GM19351 (cell line): ENCODE measurements around the gene CIDEC.
"Not testable (repeated sequence)": the region's sequence is repeated elsewhere in the genome, so short reads cannot be mapped to it uniquely, and the experiment has no call there.

ENCODE experiments used
- ATAC-seq: cut with Tn5 transposase; IDR thresholded peaks from one replicate; pipeline ENCODE4 v1.9.1; 2021; ENCODE audit warnings: mild to moderate bottlenecking, moderate library complexity; ENCODE audit not compliant: unreplicated experiment

Gene CIDEC

DNA sequence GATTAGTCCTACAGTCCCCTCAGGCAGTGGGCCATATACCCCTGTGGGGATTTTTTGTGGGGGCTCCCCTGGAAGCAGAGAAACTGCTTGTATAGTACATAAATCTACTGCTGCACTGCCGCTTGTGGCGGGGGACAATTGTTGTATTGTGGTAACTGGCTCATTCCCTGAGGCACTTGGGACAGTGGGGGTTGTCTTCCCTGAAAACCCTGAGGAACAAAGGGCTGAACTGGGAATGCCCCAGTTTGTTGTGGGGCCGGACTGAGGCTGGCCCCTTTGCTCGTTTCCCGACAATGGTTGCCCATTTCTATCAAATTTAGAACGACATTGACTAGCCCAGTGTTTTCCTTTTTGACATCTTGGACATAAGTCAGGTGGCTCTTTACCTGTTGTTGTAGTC lies 28.7 kb downstream of the CIDEC start:
- not testable (repeated sequence) for ATAC-seq

DNA sequence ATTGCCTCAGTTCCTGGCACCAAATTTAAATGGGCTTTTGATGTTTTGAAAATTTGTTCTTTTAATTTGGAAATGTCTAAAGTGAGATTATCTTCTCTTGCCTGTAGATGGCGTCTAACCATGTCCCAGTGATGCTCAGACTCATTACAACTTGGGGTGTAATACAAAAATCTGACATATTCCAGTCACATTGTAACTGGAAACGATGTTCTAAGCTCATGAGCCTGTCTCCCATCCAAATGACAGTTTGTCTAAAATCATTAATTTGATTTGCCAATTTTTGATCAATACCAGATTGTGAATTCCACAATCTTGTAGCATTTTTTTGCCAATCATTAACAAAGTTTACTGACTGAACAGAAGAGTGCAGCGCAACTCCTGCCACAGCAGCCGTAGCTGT lies 31.2 kb downstream of the CIDEC start:
- not testable (repeated sequence) for ATAC-seq

DNA sequence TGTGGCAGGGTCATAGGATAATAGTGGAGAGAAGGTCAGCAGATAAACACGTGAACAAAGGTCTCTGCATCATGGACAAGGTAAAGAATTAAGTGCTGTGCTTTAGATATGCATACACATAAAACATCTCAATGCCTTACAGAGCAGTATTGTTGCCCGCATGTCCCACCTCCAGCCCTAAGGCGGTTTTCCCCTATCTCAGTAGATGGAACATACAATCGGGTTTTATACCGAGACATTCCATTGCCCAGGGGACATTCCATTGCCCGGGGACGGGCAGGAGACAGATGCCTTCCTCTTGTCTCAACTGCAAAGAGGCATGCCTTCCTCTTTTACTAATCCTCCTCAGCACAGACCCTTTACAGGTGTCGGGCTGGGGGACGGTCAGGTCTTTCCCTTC lies 32.2 kb downstream of the CIDEC start:
- not testable (repeated sequence) for ATAC-seq

DNA sequence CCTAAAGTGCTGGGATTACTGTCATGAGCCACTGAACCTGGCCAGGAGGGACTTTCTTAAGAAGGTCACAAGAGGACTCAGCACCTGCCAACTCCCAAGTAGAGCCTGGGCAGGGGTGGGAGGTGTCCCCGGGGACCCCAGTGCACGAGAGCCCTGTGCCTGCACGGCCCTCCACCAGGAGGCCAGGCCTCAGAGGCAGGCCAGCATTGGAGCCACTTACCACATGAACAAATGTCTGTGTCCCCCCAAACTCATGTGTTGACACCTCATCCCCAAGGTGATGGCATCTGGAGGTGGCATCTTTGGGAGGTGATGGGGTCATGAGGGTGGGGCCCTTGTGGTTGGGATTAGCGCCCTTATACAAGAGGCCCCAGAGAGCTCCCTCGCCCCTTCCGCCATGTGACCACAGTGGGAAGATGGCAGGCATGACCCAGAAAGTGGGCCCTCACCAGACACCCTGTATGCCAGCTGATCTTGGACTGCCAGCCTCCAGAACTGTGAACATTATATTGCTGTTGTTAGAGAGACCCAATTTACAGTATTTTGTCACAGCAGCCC lies 33.0 kb downstream of the CIDEC start:
- ATAC-seq = no peak

DNA sequence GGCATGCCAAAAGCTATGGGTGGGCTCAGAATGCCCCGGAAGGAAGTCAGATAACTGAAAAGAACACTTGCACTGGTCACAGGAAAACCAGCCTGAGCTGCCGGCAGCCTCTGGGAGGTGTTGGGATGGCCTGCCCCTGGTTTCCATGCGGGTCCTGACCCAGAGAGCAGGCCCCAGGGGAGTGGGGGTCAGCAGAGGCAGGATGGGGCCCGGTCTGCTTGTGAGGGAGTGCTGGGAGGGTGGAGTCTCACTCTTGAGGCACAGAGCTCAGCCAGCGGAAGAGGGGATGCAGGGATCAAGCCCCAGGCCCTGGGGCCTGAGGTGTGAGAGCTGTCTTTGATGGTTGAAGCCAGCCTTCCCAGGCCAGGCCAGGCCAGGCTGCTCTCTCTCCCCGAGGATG lies 33.8 kb downstream of the CIDEC start:
- no peak for ATAC-seq

DNA sequence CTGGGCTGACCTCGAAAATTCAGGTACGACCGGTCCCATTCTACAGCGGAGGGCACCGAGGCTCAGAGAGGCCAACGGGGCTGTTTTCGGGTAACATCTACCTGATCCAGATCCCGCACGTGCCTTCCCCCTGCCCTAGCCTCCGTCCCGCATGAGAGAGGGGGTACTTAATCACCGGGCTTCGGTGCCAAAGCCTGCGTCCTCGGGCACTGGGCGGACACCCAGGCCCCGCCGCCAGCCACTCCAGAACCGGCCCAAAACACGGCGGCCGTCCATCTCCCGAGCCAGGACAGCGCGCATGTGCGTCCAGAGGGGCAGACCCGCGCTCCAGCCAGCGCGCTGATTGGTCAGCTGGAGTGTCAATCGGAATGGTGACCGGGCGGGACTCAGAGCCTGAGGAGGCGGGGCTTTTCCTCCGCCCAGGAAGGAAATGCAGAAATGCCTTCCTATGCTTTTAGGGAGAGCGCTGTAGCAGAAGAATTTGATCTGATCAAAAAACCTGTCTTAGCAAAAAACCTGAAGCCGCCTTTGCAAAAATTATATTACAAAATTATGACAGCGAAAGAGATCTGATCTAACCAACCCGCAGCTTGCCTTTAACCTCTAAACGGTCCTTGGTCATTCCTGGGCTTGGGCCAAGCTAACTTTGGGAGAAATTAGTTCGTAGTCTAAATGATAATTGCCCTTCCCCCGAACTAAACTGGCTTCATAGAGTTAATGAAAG lies 36.2 kb downstream of the CIDEC start, which contains the start of gene RPUSD3:
RPUSD3 (minus strand) TSS at position 294 of the 724 bp plus-strand sequence; CDS start at position 276, 18 bp downstream.
- ATAC-seq = peak; percentile 98

DNA sequence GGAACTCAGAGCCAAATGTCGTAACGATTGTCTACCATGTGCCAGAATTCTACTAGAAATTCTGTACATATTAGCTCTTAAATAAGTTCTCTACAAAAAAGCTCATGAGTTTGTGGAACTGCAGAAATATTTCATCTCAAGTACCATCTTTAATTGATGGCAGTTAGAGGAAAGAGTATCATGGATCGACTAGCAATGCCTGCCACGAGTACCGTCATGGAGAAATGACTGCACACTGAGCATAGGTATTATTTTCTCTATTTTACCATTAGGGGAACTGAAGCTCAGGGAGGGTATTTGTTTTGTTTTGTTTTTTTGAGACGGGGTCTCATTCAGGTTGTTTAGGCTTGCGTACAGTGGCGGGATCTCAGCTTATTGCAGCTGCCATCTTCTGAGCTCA lies 39.0 kb downstream of the CIDEC start:
- no peak for ATAC-seq

DNA sequence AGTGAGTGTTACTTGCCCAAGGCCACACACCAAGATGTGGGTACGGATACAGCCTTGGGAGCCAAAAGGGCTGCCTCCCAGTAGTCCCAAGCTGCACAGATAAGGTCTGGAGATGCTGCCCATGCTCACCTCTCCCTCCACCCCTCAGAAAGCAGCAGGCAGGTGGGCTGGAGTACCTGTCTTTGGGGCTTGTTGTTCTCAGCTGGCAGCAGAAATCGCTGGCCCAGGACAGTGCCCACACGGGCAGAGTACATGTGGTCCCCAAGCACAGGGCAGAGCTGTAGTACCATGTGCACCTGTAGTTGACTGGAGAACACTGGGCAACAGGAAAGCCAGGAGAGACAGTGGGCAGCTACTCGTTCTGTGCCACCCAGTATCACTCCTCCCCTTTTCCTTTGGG lies 41.2 kb downstream of the CIDEC start:
- no peak for ATAC-seq

DNA sequence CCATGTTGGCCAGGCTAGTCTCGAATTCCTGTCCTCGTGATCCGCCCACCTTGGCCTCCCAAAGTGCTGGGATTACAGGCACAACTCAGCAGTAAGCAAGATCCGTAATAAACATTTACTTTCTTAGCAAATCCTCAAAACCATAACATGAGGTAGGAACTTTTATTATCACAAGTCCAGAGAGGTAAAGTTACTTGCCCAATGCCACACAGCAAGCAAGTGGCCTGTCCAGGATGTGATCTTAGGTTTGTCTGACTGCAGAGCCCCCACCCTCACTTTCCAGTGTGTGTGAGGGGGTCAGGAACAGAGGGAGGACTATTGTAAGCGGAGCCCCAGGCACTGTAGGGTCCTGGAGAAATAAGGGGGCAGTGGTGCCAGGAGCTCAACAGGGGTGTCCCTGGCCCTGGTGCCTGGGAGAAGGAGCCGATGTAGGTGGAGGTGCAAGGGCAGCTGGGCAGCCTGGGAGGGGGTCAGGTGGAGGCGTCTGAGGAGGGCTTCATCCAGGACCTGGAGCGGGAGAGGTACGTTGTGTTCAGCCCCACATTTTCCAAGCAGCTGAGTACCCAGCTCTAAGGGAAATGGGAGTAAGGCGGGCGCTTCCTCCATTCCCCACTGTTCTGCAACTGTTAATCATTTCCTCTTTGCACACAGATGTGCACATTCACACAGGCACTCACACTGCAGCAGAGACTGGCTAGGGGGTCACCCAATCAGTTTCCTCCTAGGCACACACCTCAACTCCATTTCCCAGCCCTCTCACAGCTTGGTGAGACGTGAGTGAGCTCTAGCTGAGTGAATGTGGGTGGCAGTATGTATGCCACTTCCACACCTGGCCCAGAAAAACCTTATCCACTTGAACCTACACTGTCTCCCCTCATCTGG lies 42.1 kb downstream of the CIDEC start:
- ATAC-seq = no peak

DNA sequence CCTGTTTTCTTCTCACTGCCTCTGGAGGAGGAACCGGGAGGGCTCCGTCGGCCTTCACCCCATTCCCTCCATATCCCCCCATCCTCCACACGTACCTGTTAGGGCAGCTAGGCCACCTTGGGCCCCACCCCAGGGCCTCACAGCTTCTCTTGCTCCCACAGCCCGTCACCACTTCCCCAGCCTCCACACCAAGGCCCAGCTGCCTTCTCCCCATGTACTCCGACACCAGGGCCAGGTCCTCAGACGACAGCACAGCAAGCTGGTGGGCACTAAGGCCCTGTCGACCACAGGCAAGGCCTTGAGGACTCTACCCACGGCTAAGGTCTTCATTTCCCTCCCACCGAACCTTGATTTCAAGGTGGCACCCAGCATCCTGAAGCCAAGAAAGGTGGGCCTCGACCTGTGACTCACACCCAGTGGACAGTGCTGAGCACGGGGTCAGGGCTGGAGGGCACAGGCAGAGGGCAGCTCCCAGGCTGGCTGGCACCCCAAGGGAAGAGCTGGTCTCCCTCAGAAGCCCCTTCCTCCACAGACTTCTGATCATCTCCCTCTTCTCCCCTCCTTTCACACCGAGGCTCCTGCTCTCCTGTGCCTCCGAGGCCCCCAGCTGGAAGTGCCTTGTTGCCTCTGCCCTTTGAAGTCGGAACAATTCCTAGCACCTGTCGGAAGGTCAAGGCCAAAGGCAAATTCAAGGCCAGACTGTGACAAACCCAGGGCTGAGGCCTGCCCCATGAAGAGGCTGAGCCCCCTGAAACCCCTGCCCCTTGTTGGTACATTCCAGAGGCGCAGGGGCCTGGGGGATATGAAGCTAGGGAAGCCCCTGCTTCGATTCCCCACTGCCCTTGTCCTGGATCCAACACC lies 45.3 kb downstream of the CIDEC start:
- no peak for ATAC-seq

DNA sequence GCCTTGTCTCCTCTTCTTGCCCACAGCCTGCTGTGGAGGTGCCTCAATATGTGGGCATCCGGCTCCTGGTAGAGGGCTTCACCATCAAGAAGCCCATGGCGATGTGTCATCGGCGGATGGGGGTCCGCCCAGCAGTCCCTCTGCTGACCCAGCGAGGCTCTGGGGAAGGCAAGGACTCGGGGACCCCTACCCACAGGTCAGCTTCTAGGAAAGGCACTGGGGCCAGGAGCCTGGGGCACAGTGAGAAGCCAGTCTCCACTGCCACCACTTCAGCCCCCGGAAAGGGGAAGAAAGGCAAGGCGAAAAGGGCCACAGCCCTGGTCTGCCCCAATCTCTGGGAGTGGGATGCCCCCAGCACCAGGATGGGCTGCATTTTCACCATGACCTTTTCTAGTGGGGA lies 47.0 kb downstream of the CIDEC start:
- ATAC-seq = no peak

DNA sequence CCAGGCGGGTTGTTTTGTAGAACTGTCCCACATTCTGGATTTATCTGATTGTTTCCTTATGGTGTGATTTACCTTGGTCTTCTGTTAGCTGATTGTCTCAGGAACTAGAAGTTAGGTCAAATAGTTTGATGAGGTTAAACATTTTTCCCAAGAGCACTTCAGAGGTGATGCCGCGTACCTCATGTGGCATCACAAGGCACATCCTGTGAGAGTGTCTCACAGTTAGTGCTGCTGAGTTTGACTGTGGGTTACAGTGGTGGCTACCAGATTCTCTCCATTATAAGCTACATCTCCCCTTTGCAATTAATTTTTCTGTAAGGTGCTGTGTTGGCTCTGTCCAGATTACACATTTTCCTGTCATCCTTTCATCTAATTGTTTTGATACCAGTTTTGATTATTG lies 48.8 kb downstream of the CIDEC start:
- ATAC-seq = no peak

DNA sequence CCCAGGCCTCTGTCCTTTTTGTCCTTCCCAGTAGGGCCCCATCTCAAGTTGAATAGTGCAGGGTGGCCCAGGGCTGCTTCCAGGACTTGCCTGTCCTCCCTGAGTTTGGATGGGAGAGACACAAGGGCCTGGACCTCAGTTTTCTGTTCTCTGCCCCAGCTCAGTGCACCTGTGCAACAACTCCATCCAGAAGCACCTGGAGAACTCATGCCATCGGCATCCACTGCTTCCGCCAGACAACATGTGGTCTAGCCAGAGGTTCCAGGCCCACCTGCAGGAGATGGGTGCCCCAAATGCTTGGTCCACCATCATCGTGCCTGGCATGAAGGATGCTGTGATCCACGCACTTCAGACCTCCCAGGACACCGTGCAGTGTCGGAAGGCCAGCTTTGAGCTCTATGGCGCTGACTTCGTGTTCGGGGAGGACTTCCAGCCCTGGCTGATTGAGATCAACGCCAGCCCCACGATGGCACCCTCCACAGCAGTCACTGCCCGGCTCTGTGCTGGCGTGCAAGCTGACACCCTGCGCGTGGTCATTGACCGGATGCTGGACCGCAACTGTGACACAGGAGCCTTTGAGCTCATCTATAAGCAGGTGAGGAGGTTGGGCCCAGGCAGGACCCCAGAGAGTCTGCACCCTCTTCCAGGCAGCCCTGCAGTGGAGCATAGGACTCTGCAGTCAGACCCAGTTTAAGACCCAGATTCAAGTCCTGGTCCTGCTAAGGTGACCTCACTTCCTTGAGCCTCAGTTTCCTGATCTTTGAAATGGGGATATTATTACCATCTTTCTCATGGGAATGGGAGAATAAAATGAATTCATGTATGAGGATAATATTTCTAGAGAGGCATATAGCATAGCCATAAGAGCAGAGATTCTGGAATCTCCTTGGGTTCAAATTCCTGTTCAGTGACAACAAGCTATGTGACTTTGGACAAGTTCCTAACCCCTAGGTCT lies 51.0 kb downstream of the CIDEC start:
- ATAC-seq = no peak

DNA sequence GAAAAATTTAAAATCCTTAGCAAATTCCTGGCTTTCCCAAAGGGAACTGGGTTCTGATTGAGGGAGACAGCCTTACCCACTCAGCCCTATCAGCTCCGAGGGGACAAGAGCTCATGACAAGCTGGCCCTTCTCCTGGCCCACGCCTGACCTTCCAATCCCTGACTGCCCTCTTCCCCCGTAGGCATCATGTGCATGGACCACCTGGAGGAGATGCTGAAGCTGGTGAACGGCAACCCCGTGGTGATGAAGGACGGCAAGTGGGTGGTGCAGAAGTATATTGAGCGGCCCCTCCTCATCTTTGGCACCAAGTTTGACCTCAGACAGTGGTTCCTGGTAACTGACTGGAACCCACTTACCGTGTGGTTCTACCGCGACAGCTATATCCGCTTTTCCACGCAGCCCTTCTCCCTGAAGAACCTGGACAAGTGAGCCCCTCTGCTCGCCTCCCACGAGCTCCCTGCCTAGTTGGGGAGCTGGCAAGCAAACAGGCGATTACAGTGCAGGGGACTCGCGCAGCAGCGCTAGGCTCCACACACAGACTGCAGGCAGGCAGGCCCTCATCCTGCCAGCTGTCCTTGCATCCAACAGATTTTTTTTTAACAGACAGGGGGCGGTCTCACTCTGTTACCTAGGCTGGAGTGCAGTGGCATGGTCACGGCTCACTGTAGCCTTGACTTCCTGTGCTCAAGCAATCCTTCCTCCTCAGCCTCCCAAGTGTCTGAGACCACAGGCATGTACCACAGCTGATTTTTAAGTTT lies 53.1 kb downstream of the CIDEC start:
- no peak for ATAC-seq

DNA sequence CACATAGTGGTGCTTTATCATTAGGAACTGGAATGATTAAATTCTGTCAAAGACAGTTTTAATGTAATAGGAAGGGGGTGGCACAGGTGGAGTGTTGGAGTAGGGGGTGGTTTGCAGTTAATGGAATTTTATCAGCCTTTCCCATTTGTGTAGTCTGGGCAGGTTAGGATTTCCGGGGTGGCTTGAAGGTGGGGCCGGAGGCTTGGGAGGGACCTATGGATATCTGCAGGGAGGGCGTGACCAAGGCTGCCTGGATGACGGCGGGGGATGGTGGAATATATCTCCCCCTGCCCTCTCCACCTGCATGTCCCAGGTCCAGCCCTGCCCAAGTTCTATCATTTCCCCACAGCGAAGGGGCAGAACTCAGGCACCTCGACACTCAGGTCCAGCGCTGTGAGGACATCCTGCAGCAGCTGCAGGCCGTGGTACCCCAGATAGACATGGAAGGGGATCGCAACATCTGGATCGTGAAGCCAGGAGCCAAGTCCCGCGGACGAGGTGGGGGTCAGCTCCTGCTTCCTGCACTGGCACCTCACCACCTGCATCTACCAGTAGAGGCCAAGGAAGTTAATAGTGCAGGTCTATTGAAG lies 54.5 kb downstream of the CIDEC start:
- ATAC-seq = no peak

DNA sequence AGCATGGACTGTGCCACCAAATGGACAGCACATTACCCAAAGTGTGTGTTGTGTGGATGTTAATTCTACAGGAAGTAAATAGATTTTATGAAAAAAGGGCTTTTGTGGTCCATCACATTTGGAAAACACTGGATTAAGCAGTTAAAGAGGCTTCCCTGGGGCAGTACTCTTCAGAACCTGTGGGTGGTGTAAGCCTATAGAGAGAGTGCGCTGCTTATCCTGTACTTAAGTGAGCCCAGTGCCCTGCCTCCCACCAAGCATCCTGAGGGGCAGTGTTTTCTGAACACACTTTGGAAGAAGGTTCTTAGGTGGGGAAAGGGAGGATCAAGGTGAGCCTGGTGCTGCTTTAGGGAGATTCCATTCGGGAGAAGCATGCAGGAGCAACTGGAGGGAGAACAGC lies 59.1 kb downstream of the CIDEC start:
- no peak for ATAC-seq

DNA sequence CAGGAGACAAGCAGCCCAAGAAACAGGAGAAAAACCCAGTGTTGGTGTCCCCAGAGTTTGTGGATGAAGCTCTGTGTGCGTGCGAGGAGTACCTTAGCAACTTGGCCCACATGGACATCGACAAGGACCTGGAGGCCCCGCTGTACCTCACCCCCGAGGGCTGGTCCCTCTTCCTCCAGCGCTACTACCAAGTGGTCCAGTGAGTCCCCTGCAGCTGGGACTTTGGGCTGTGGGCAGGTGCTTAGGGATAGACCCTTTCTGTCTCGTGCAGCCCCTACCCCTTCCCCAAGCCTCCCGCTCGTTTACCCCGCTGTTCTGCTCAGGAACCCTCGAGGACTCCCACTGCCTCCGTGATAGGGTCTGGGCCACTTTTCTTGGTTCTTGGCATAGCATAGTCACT lies 59.5 kb downstream of the CIDEC start:
- no peak for ATAC-seq

DNA sequence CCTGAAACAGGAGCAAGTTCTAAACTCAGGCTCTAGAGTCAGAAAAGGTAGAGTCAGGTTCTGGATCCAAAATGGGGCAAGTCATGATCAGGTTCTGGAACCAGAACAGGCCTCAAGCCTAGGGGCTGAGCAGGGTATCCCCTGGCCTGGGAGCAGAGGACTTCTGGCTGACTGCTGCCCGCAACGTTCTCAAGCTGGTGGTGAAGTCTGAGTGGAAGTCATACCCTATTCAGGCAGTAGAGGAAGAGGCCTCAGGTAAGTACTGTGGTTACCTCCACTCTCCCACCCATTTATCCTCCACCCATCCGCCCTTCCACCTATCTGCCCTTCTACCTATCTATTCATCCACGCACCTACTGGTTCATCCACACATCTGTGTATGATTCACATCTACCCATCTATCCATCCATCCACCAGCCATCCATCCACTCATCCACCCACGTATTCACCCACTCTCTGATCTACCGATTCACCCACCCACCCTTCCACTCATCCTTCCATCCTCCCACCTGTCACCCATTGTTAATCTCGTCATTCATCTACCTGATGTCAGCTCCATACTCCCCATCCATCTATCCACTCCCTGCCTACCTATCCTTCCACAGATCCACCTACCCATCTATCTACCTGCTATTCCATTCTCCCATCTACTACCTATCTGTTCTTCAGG lies 61.3 kb downstream of the CIDEC start:
- ATAC-seq = no peak
